Neural cell (in vitro differentiated cells): ENCODE measurements around the gene TMED8. TPM values are rescaled to one million over a fixed set of nuclear protein-coding genes. Genes with fewer than 3 reads are reported as not detected.

Source experiments
- H2AFZ ChIP-seq: fragments of 200-600, 300-800 bp; sonication (generic), shearing (Covaris generic); 2 replicates; pipeline ENCODE4 v1.6.0; 2014; ENCODE audit warnings: low read depth, mild to moderate bottlenecking, antibody characterized with exemption, low read length, moderate library complexity
- H3F3A ChIP-seq: fragments of 200-600 bp; shearing (Covaris generic); 2 replicates; pipeline ENCODE4 v1.6.1; 2016; ENCODE audit warnings: mild to moderate bottlenecking, moderate library complexity, mixed read lengths, antibody characterized with exemption, low read length; ENCODE audit not compliant: insufficient read depth, poor library complexity, severe bottlenecking
- H3K27ac ChIP-seq: fragments of 200-600, 300-800 bp; sonication (generic), shearing (Covaris generic); 2 replicates; pipeline ENCODE4 v1.5.1; 2014; ENCODE audit warnings: mild to moderate bottlenecking, low read length, moderate library complexity
- H3K27me3 ChIP-seq: fragments of 300-800, 200-600 bp; sonication (generic), shearing (Covaris generic); 2 replicates; pipeline ENCODE4 v1.6.0; 2014; ENCODE audit warnings: mild to moderate bottlenecking, low read depth, low read length, moderate library complexity; ENCODE audit not compliant: insufficient read depth
- H3K36me3 ChIP-seq: fragments of 300-800, 200-600 bp; sonication (generic), shearing (Covaris generic); 2 replicates; pipeline ENCODE4 v1.5.1; 2014; ENCODE audit warnings: mild to moderate bottlenecking, antibody characterized with exemption, low read length, moderate library complexity; ENCODE audit not compliant: insufficient read depth
- H3K4me2 ChIP-seq: fragments of 300-800, 200-600 bp; sonication (generic), shearing (Covaris generic); 2 replicates; pipeline ENCODE4 v1.6.0; 2014; ENCODE audit warnings: mild to moderate bottlenecking, low read length
- H3K4me3 ChIP-seq: fragments of 300-800, 200-600 bp; sonication (generic), shearing (Covaris generic); 2 replicates; pipeline ENCODE4 v1.5.1; 2014; ENCODE audit warnings: mild to moderate bottlenecking, low read length, moderate library complexity
- H3K79me2 ChIP-seq: fragments of 200-600 bp; shearing (Covaris generic); replicated peaks from 2 replicates; pipeline ENCODE4 v1.6.0; 2014; ENCODE audit warnings: mild to moderate bottlenecking, low read length, moderate library complexity; ENCODE audit not compliant: insufficient read depth
- H3K9ac ChIP-seq: fragments of 300-800, 200-600 bp; sonication (generic), shearing (Covaris generic); 2 replicates; pipeline ENCODE4 v1.6.1; 2016; ENCODE audit warnings: mild to moderate bottlenecking, low read length, mixed read lengths
- H3K9me2 ChIP-seq: fragments of 200-600 bp; shearing (Covaris generic); 2 replicates; pipeline ENCODE4 v1.6.1; 2016; ENCODE audit warnings: mild to moderate bottlenecking, low read length, mixed read lengths; ENCODE audit not compliant: insufficient read depth
- H3K9me3 ChIP-seq: fragments of 200-600, 300-800 bp; sonication (generic), shearing (Covaris generic); 2 replicates; pipeline ENCODE4 v1.6.1; 2016; ENCODE audit warnings: mild to moderate bottlenecking, mixed run types, low read length, moderate library complexity, mixed read lengths
- H4K20me1 ChIP-seq: fragments of 200-600 bp; shearing (Covaris generic); 2 replicates; pipeline ENCODE4 v1.6.1; 2016; ENCODE audit warnings: mild to moderate bottlenecking, mixed run types; ENCODE audit not compliant: insufficient read depth
- CTCF ChIP-seq: fragments of 450-650 bp; IDR thresholded peaks from 2 replicates; pipeline ENCODE4 v1.5.1; 2014; ENCODE audit warnings: antibody characterized with exemption, mild to moderate bottlenecking, moderate library complexity; ENCODE audit not compliant: poor library complexity, severe bottlenecking
- EP300 ChIP-seq: fragments of 450-650 bp; conservative IDR thresholded peaks from 2 replicates; pipeline ENCODE4 v1.6.1; 2014; ENCODE audit warnings: antibody characterized with exemption, mild to moderate bottlenecking, moderate library complexity; ENCODE audit not compliant: poor library complexity, severe bottlenecking
- EZH2 ChIP-seq: fragments of 200-600, 300-800 bp; shearing (Covaris generic), sonication (generic); IDR thresholded peaks from 2 replicates; pipeline ENCODE4 v1.6.1; 2014; ENCODE audit warnings: antibody characterized with exemption, low read length, borderline replicate concordance, mild to moderate bottlenecking; ENCODE audit not compliant: insufficient read depth, poor library complexity, severe bottlenecking
- MXI1 ChIP-seq: fragments of 450-650 bp; conservative IDR thresholded peaks from 2 replicates; pipeline ENCODE4 v1.6.1; 2014; ENCODE audit warnings: antibody characterized with exemption, mild to moderate bottlenecking; ENCODE audit not compliant: poor library complexity, severe bottlenecking
- POLR2AphosphoS5 ChIP-seq: IDR thresholded peaks from 2 replicates; pipeline ENCODE4 v1.6.1; 2012
- RAD21 ChIP-seq: fragments of 450-650 bp; conservative IDR thresholded peaks from 2 replicates; pipeline ENCODE4 v1.6.1; 2014; ENCODE audit warnings: antibody characterized with exemption, mild to moderate bottlenecking, moderate library complexity
- REST ChIP-seq: IDR thresholded peaks from 2 replicates; pipeline ENCODE4 v1.6.1; 2012; ENCODE audit warnings: borderline replicate concordance
- SMC3 ChIP-seq: fragments of 450-650 bp; conservative IDR thresholded peaks from 2 replicates; pipeline ENCODE4 v1.6.1; 2014; ENCODE audit warnings: antibody characterized with exemption, mild to moderate bottlenecking, moderate library complexity; ENCODE audit not compliant: poor library complexity
- TAF1 ChIP-seq: IDR thresholded peaks from 2 replicates; pipeline ENCODE4 v1.6.1; 2012; ENCODE audit warnings: low read depth
- polyA plus RNA-seq: library from polyadenylated mRNA; depleted of rRNA; stranded (reverse); fragments of >200 nt; gene quantifications from 2 replicates; pipeline ENCODE4 v1.2.3, GENCODE V29; 2014

TMED8 gene
- polyA plus RNA-seq, 1 donor from 2014 or later = 16.5 TPM

- no peaks in the 10 kb centered on the region for H4K20me1 ChIP-seq
- no peak overlapping the region for H3K27ac ChIP-seq
- H2AFZ ChIP-seq = no peak overlapping the region
- H3K79me2 ChIP-seq = no peaks in the 10 kb centered on the region
- H3K36me3 ChIP-seq = no peaks in the 10 kb centered on the region
- H3F3A ChIP-seq = no peaks in the 10 kb centered on the region
- H3K4me3 ChIP-seq = no peak overlapping the region
- no peak for TF ChIP-seq MXI1
- TF ChIP-seq TAF1 = no peak
- no peak for TF ChIP-seq REST
- TF ChIP-seq EP300 = no peak
- TF ChIP-seq EZH2 = no peak
- TF ChIP-seq CTCF = no peak
- no peak for TF ChIP-seq POLR2AphosphoS5
- no peak for TF ChIP-seq SMC3
- TF ChIP-seq RAD21 = no peak
- no peaks in the 10 kb centered on the region for H3K9me3 ChIP-seq
- H3K27me3 ChIP-seq = no peaks in the 10 kb centered on the region
- H3K9me2 ChIP-seq = no peaks in the 10 kb centered on the region
- H3K9ac ChIP-seq = no peak overlapping the region
- no peak overlapping the region for H3K4me2 ChIP-seq
These were observed 13.3 kb upstream of the TMED8 start for GRCh38 chr14:77390188-77390587.

- Histone ChIP-seq H3F3A (no peaks in the 10 kb centered on the region), H3K27me3 (no peaks in the 10 kb centered on the region), H3K4me2 (no peak overlapping the region), H3K27ac (no peak overlapping the region), H4K20me1 (no peaks in the 10 kb centered on the region), H3K4me3 (no peak overlapping the region), H3K9me2 (no peaks in the 10 kb centered on the region), H3K79me2 (peaks cover 11% of the 10 kb centered on the region), H3K36me3 (no peaks in the 10 kb centered on the region), H3K9me3 (no peaks in the 10 kb centered on the region), H3K9ac (no peak overlapping the region), H2AFZ (no peak overlapping the region)
- TF ChIP-seq MXI1 (no peak), REST (no peak), CTCF (no peak), SMC3 (no peak), POLR2AphosphoS5 (no peak), EZH2 (no peak), RAD21 (no peak), EP300 (no peak), TAF1 (no peak)
These were observed 1.8 kb upstream of the TMED8 start for GRCh38 chr14:77378701-77379100.
